ENCODE measurements around the gene PLLP. TPM values are rescaled to one million over a fixed set of nuclear protein-coding genes. Genes with fewer than 3 reads are reported as not detected.

The PLLP gene
- total RNA-seq, 1 donor from 2014 or later: 206 TPM

DNA sequence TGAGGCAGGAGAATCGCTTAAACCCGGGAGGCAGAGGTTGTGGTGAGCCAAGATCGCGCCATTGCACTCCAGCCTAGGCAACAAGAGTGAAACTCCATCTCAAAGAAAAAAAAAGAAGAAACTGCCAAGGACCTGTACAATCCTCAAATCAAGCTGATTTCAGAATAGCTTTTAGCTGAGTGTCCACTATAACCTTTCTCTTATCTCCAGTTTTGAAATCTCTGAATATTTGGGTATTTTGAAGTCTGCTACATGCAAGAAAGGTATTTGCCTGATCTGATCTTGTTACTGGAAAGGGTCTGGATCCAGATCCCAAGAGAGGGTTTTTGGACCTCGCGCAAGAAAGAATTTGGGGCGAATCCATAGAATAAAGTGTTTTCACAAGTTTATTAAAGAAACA, 58.5 kb downstream of the PLLP start:
- DNase-seq (ENCODE audit: low spot score): no peak

DNA sequence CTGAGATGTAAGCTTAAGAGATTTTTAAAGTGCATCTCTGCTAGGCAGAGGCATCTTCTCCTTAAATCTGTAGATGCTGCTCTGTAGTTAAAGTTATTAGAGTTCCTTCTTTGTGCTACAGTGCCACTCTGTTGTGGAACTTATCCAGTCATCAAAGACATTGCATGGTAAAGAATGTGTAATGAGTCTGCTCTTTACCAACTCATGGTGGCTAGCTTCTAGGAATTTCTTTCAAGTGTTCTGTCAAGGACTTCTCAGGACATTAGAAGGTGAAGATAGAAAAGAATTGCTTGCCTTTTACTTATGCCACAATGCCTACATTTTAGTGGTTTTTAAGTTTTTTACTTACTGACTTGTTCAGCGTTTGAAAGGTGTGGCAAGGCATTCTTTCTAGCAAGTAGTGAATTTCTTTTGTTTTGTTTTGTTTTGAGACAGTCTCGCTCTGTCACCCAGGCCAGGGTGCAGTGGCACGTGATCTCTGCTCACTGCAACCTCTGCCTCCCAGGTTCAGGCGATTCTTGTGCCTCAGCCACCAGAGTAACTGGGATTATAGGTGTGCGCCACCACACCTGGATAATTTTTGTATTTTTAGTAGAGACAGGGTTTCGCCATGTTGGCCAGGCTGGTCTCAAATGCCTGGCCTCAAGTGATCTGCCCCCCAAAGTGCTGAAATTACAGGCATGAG, 59.7 kb downstream of the PLLP start:
- DNase-seq (ENCODE audit: low spot score): no peak

DNA sequence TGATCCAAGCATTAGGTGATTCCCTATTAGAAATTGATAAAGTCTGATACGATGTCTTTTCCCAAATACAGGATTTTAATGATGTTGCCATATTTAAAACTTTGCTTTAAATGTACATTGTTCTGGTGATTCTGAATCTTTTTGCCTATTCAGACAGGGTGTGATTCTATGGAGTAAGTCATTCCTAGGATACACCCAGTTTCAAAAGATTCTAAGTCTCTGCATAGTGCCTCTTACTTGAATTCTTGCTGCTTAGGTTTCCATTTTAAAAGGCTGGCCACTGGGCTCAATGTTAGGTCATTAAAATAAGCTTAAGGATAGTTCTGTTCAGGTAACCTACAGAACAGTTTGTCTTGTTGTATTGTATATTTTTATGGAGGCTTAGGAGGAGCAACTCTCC, 61.4 kb downstream of the PLLP start:
- no peak for DNase-seq (ENCODE audit: low spot score)

DNA sequence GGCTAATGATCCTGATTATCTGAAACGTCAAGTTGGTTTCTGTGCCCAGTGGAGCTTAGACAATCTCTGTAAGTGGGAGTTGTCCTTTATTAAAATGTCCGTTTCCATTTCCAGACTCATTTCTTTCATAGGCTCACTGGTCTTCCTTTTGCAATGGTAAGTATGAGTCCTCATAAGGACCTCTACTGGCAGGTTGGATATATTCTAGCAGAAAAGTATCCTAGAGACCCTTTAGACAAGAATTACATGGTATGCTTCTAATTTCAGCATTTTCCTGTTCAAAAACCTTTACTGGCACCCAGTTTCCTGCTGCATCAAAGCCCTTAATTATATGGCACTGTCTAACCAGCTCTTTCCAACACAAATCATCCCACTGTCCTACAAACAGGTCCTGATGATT, 67.5 kb downstream of the PLLP start:
- no peak for DNase-seq (ENCODE audit: low spot score)

DNA sequence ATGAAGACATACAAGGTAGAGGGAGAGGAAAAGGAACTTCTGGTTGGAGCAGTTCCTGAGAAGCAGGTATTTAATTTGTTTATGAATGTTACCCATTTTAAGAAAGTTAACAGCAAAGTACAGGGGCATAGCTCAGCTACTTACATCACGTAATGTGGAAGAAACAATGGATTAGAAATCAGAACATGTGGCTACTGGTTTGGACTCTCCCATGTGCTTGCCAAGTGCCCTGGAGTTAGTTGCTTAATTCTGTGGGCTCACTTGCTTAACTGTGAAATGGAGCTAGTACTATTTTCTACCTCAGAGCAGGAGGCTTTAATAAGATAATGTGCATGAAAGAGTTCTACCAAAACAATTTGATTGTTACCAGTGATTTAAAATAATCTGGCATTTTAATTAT, 71.0 kb downstream of the PLLP start:
- no peak for DNase-seq (ENCODE audit: low spot score)

DNA sequence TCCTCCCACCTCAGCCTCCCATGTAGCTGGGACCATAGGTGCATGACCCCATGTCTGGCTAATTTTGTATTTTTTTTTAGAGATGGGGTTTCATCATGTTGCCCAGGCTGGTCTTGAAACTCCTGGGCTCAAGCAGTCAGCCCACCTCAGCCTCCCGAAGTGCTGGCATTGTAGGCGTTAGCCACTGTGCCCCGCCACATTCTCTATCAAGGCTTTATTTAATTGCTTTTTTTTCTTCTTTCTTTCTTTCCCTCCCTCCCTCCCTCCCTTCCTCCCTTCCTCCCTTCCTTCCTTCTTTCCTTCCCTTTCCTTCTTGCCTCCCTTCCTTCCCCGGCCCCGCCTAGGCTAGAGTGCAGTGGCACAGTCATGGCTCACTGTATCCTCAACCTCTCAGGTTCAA, 74.7 kb downstream of the PLLP start:
- no peak for DNase-seq (ENCODE audit: low spot score)

DNA sequence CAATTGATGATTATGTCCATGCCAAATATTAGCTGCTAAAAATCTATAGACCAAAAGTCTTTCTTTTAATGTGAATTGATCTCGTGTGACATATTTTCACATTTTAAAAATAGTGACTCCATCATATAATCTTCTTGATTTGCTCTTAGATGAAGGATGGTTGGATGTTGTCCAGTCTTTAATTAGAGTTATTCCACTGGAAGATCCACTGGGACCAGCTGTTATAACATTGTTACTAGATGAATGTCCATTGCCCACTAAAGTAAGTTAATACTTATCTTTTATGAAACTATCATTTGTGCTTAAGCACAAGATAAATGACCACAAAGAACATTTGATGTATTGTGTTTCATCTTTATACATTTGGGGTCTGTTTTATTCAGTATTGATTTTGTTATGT, 75.5 kb downstream of the PLLP start:
- DNase-seq (ENCODE audit: low spot score): no peak

Other genes starting within 250 kb of the PLLP start
- gene CPNE2, start 192.1 kb downstream of the PLLP start, total RNA-seq: 16.1 TPM
- 76.1 TPM for gene PSME3IP1, start 98.6 kb downstream of the PLLP start, total RNA-seq
- gene RSPRY1, start 98.3 kb downstream of the PLLP start, total RNA-seq: 49.6 TPM
- gene ARL2BP, start 39.4 kb downstream of the PLLP start, total RNA-seq: 46.4 TPM
- 1.4 TPM for gene CCL22, start 74.1 kb upstream of the PLLP start, total RNA-seq
- gene CX3CL1, start 87.8 kb upstream of the PLLP start, total RNA-seq: 19.7 TPM
- not detected for gene CCL17, start 120.1 kb upstream of the PLLP start, total RNA-seq
- gene CIAPIN1, start 162.7 kb upstream of the PLLP start, total RNA-seq: 45.4 TPM
- gene COQ9, start 162.8 kb upstream of the PLLP start, total RNA-seq: 79.8 TPM
- gene POLR2C, start 178.0 kb upstream of the PLLP start, total RNA-seq: 65.7 TPM
- 123 TPM for gene DOK4, start 201.8 kb upstream of the PLLP start, total RNA-seq

All from mucosa of gallbladder (tissue), 1 donor.